NT2/D1 (cell line): ENCODE data around the gene PIGN.

Experiments
- YY1 ChIP-seq: IDR thresholded peaks from 2 replicates; pipeline ENCODE4 v1.6.1; 2011; ENCODE audit not compliant: insufficient read length, insufficient read depth
- ZNF274 ChIP-seq: IDR thresholded peaks from 2 replicates; pipeline ENCODE4 v1.6.1; 2011; ENCODE audit warnings: mild to moderate bottlenecking, low read depth, low read length

DNA sequence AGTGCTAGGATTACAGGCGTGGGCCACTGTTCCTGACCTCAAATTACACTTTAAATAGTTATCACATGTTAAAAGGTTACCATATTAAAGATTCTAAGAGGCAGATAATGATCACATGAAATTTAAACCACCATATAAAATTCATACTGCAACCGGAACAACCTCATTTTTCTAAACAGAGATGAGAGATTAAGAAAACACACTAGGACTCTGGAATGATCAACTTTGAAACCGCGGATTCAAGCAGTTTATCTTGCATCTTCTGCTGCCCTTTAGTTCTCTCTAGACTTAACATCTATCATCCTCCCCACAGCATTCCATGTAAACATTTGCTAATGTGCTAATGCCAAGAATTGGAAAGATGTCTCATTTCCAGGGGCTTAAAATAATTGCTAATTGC lies 115.8 kb downstream of the PIGN start:
- TF ChIP-seq YY1 (no peak), ZNF274 (no peak)
